HFF-Myc (cell line): ENCODE results near the gene PPARG.

Source experiments
- DNase-seq: peaks from one replicate; pipeline ENCODE4 v3.0.0-alpha.2; 2011; ENCODE audit warnings: low read depth; ENCODE audit errors: extremely low read depth
- H3K4me3 ChIP-seq: replicated peaks from 2 replicates; pipeline ENCODE4 v1.5.1; 2011; ENCODE audit warnings: low read depth, mild to moderate bottlenecking, control low read depth, low read length
- TF ChIP-seq, protein P1 (sequence below): IDR thresholded peaks from 2 replicates; pipeline ENCODE4 v1.5.1; 2012; ENCODE audit warnings: mild to moderate bottlenecking, low read depth, low read length, control low read depth; ENCODE audit errors: missing control alignments

Gene PPARG

DNA sequence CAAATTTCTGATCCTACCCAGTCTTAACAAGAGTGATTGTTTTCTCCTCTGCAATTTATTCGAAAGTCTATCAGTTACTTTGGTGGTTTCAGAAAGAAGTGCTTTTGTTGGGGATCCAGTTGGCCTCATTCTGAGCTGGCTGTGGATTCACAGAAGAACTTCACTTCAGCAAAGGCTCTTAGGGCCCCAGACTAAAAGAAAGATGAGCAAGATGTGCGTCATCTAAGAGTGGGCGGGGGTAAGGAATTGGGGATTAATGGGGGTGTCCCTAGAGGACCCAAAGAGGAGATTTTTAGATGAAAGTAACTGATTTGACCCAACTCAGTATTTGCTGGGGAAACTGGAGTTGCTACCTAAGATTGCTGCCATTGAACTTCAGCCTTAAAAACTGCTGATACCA is 131.5 kb downstream of the PPARG start:
- TF ChIP-seq, protein P1, sequence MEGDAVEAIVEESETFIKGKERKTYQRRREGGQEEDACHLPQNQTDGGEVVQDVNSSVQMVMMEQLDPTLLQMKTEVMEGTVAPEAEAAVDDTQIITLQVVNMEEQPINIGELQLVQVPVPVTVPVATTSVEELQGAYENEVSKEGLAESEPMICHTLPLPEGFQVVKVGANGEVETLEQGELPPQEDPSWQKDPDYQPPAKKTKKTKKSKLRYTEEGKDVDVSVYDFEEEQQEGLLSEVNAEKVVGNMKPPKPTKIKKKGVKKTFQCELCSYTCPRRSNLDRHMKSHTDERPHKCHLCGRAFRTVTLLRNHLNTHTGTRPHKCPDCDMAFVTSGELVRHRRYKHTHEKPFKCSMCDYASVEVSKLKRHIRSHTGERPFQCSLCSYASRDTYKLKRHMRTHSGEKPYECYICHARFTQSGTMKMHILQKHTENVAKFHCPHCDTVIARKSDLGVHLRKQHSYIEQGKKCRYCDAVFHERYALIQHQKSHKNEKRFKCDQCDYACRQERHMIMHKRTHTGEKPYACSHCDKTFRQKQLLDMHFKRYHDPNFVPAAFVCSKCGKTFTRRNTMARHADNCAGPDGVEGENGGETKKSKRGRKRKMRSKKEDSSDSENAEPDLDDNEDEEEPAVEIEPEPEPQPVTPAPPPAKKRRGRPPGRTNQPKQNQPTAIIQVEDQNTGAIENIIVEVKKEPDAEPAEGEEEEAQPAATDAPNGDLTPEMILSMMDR, result no peak
- no peak for DNase-seq
- no peak overlapping the region for H3K4me3 ChIP-seq

DNA sequence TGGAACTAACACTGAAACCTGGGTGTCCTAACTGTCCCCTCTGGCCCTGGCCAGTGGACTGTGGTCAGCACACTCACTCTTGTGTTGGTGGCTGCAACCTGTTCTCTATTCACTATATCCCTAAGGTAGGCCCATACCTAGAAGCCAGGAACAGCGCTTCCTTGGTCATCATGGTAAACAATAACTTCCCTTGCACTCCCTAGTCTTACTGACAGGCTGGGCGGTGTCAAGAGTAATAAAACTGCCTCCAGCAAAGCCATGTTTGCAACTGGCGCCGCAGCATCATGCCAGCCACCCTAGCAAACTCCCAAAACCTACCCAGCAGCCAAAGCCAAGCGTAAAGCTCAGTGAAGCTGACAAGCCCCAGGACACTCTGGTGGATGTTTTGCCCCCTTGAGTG is 132.3 kb downstream of the PPARG start:
- TF ChIP-seq, protein P1, result no peak
- no peak for DNase-seq
- H3K4me3 ChIP-seq, result no peak overlapping the region

DNA sequence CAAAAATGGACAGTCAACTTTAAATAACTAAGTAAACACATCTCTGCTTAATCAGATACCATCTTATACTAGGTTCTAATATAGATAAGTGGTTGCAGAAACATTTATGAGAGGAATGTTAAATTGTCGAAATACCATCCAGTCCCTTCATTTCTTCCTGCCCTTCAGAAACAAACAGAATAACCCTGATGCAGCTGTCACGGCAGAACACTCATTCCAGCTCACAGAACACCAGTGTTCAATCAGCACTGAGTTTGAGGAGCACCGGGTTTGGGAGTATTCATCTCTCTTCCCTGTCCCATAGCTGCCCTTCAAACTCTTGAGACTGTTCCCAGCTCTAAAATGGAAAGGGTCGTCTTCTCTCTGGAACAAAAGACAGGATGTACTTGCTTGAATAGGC is 134.3 kb downstream of the PPARG start:
- TF ChIP-seq, protein P1, result no peak
- DNase-seq, result no peak
- H3K4me3 ChIP-seq, result no peak overlapping the region

DNA sequence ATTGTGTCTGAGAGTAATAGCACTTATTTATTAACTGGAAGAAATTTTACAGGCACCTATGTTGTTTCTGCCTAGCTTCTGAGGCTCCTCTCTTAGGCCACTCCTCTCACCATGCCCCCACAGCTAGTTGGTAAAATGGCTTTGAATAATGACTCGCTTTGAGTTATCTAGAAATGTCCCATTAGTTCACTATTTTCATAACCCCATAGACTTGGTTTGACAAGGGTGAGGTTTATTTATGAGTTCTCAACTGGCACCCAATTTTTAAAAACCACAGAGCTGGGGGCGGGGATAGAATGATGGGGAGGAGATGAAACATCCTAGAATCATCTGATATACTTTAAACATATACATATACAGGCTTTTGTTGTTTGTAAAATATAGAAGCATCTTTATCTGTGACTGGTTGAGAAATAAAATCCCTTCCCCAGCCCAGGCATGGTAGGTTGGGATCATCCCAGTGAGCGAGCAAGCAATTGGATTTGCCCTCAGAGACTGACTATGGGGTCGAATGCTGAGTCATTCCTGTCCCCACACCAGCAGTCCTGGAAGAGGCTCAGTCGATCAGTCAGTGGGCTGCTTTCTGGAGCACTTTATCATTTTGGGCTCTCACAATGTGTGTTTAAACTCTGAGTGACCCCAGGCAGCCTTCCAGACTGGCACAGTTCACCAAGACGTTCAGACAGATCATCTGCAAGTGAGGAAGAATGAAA is 135.2 kb downstream of the PPARG start:
- no peak overlapping the region for H3K4me3 ChIP-seq

DNA sequence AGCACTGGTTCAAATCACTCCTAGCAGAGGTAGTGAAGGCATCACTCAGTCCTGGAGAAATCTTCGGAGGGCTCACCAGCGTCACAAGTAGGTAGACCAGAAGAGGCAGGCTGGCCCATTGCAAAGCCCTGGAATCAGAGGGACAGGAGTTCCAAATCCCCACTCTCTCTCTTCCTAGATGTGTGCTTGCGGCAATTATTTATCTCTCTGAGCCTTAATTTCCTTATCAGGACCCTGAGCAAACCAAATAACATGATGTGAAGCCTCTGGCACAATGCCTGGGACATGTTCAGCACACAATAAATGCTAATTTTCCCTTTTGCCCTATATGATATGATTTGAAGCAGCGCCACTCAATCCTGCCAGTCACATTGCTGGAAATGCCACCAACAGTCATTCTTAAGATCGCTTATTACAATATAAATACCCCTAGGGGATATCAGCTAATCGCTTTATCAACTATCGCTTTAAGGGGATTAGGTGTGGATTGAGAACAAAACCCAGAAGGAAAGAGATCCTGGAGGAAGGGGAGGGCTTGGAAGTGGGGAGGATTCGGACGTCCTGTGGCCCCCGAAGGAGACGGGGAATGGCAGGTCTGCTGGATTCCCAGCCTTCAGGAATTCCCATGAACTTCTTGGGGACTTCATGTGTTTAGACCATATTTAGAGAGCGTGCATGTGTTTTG is 135.9 kb downstream of the PPARG start:
- no peak overlapping the region for H3K4me3 ChIP-seq
- no peak for DNase-seq
- TF ChIP-seq, protein P1, result no peak

More for the DNA sequence above, 135.2 kb downstream of the PPARG start:
- no peak for DNase-seq
- TF ChIP-seq, protein P1, result no peak

DNA sequence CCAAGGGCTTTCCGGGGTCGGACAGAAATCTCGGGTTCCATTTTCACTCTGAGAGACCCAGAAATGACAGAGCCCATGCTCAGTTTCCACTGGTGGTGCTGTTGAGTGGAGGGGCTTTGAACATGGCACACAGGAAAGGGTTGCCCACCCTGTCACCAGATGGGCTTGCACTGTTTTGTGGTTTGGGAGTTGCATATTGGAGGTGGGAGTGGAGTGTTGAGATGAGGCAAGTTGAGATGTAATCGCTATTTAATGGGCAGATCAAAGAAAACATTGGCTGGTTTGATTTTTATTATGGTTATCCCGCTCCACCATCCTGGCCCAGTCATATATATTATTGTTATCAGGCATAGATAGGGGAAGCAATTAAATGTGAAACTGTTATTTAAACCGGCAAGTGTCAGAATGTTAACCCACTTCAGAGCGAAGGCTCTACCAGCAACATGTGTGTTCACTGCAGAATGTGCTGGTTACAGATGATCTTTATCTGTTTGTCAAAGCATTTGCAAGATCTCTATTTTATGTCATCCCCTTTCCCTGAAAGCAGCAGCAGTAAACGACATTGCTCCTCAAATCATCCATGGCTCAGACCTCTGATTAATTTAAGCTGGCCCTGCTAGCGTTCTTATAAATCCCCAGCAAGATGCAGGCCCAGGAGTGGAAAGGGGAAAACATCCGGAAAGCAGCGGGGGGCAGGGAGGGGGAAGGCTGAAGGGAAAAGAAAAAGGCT is 137.1 kb downstream of the PPARG start:
- DNase-seq, result no peak
- H3K4me3 ChIP-seq, result no peak overlapping the region
- TF ChIP-seq, protein P1, result no peak
